ENCODE data around the gene C1orf56. TPM values are rescaled to one million over a fixed set of nuclear protein-coding genes. Genes with fewer than 3 reads are reported as not detected.

The C1orf56 gene
- total RNA-seq, 1 donor from 2014 or later = 3.1 TPM

GRCh38 chr1:151002611-151003010, 44.9 kb upstream of the C1orf56 start:
- no peak for DNase-seq (ENCODE audit: low read depth)
- H3K4me3 ChIP-seq (ENCODE audit: low read depth, low read length) = peak overlapping the region; percentile 32
- no peak for TF ChIP-seq CTCF (conservative IDR thresholded peaks at IDR 0.05; ENCODE audit: low read depth, low read length)

GRCh38 chr1:151003180-151003579, 44.4 kb upstream of the C1orf56 start:
- peak overlapping the region; percentile 32 for H3K4me3 ChIP-seq (ENCODE audit: low read depth, low read length)
- TF ChIP-seq CTCF (conservative IDR thresholded peaks at IDR 0.05; ENCODE audit: low read depth, low read length) = no peak
- no peak for DNase-seq (ENCODE audit: low read depth)

GRCh38 chr1:151005729-151006319, 41.7 kb upstream of the C1orf56 start:
- TF ChIP-seq CTCF (conservative IDR thresholded peaks at IDR 0.05; ENCODE audit: low read depth, low read length) = peak; percentile 11
- peak overlapping the region; percentile 66 for H3K4me3 ChIP-seq (ENCODE audit: low read depth, low read length)
- DNase-seq (ENCODE audit: low read depth) = no peak

DNA sequence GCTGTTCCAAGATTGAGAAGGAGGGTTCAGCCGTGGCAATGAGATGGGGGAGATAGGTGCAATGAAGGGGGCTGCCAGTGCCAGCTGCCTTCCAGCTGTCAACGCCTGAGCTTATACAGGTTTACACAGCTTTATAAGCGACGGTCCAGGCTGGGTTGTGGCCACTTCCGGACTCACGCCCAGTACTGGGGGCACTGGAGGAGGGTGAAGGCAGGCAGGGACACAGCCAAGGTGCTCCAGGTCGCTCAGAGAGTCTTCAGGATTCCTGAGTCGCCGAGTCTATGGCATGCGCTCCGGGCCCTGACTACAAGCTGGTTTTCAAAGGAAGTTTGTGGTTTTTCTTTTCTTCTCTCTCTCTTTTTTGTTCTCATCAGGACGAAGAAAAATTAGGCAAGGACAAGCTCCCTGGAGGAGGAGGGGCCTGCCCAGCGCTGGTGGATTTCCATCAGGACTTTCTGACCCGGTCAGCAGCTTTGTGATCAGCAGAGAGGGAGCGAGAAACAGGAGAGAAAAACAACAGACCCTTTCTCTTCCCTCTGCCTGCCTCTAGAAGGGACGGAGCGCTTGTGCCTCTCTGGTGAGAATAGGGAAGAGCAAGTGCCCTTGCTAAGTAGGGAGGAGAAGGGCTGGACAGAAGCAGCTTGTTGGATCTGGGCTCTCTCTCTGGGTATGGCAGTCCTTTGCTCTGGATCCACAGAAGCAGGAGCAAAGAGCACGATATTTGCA, 41.1 kb upstream of the C1orf56 start, which contains the start of gene MINDY1:
Gene MINDY1, minus strand, starts transcription at position 576 of the 726 bp plus-strand sequence. CDS start 4,285 bp downstream, outside the sequence.
- H3K4me3 ChIP-seq (ENCODE audit: low read depth, low read length) = peak within 1 kb of the TSS; percentile 88
- peak; percentile 58 for DNase-seq (ENCODE audit: low read depth)
- peak; percentile 55 for TF ChIP-seq CTCF (conservative IDR thresholded peaks at IDR 0.05; ENCODE audit: low read depth, low read length)

GRCh38 chr1:151007853-151008243, 39.7 kb upstream of the C1orf56 start:
- DNase-seq (ENCODE audit: low read depth) = no peak
- H3K4me3 ChIP-seq (ENCODE audit: low read depth, low read length) = peak overlapping the region; percentile 88
- no peak for TF ChIP-seq CTCF (conservative IDR thresholded peaks at IDR 0.05; ENCODE audit: low read depth, low read length)

- no peak for TF ChIP-seq CTCF (conservative IDR thresholded peaks at IDR 0.05; ENCODE audit: low read depth, low read length)
- DNase-seq (ENCODE audit: low read depth) = peak; percentile 74
- H3K4me3 ChIP-seq (ENCODE audit: low read depth, low read length) = peak within 1 kb of the TSS; percentile 88
Measured at GRCh38 chr1:151008244-151009205, 39.0 kb upstream of the C1orf56 start, which contains the start of gene PRUNE1. Gene PRUNE1 (plus strand): TSS chr1:151008449. CDS start chr1:151008633, 184 bp downstream.

Measured in epithelial cell of proximal tubule (primary cell).